Ectodermal cell (in vitro differentiated cells): ENCODE measurements around the gene HTRA3.

Experiments
- H3K27ac ChIP-seq: 2 replicates; pipeline ENCODE4 v1.7.0; 2013; ENCODE audit warnings: mild to moderate bottlenecking, low read depth, low read length; ENCODE audit not compliant: insufficient read depth, poor library complexity, severe bottlenecking
- H3K27me3 ChIP-seq: 2 replicates; pipeline ENCODE4 v1.7.0; 2013; ENCODE audit warnings: mild to moderate bottlenecking, low read length; ENCODE audit not compliant: insufficient read depth, control insufficient read depth, poor library complexity, severe bottlenecking
- H3K36me3 ChIP-seq: one replicate; pipeline ENCODE4 v1.7.0; 2013; ENCODE audit warnings: low read length; ENCODE audit not compliant: control insufficient read depth, insufficient read depth
- H3K4me1 ChIP-seq: one replicate; pipeline ENCODE4 v1.7.0; 2013; ENCODE audit warnings: low read length; ENCODE audit not compliant: control insufficient read depth, insufficient read depth
- H3K4me3 ChIP-seq: 2 replicates; pipeline ENCODE4 v1.7.0; 2013; ENCODE audit warnings: low read depth, low read length, control low read depth; ENCODE audit not compliant: insufficient read depth
- H3K9me3 ChIP-seq: 2 replicates; pipeline ENCODE4 v1.7.0; 2013; ENCODE audit warnings: mild to moderate bottlenecking, low read length, moderate library complexity; ENCODE audit not compliant: control insufficient read depth
- WGBS, 2 experiments: methylation state at CpG; one replicate each; pipeline ENCODE4 v1.1.7; 2013; ENCODE audit warnings: missing lambda C conversion rate in 2 of 2; 5-methylcytosine and 5-hydroxymethylcytosine counted together

The HTRA3 gene

DNA sequence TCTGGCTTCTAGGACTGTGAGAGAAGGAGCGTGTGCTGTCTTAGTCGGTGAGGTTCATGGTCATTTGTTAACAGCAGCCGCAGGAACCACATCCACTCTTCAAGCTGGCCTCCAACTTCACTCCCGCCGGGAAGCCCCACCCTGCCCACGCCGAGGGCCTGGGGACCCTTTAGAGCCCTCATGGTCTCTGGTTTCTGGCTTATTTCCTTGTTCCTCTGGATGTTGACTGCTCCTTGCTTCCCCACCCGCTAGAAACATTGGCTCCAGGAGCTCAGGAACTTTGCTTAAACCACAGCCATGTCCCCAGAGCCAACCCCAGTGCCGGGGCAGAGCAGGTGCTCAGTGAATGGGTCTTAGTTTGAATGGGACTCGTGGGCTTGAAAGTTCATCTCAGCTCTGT, 40.8 kb downstream of the HTRA3 start:
- WGBS, 2 experiments: 81 to 82% methylated on average over 10 of the region's 10 CpGs
- H3K27ac ChIP-seq: no peak overlapping the region

DNA sequence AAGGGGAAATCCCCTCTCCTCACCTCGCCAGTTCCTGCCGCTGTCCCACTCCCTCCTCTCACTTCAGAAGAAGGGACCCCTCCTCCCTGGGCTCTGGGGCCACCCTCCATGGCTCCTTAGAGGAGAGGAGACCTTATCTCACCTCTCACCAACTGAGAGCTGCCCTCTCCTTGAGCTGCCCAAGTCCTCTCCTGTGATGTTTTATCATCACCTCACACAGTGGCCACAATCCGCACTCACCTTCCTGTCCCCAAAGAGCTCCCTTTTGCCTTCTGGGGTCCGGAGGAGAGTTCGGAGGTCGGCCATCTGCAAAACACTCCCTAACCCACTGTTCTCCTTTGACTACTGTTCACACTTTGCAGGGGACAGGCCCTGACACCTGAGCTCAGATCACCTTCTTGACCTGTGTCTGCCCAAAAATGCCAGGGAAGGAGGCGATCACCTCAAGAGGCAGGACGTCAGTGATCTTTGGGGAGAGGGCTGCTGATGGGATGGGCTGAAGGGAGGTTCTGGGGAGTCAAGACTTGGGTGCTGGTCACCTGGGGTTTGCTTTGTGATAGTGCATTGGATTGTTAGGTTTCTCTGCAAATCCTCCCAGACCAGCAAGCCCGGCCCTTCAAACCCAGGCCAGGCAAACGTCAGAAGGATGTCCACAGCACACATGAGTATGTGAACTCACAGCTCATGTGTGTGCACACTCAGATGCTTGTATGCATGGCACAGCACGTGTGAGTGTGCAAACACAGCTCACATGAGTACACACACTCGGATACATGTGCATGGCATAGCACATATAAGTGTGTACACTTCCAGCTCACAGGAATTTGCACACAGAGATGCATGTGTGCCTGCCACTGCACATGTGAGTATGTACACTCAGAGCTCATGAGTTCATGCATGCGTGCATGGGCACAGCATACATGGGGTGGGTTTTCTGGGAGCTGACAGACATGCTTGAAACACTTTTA, 41.8 kb downstream of the HTRA3 start:
- WGBS, 2 experiments: 74 to 75% methylated on average over 13 of the region's 13 CpGs
- Histone ChIP-seq H3K27me3 (no peaks in the 10 kb centered on the region), H3K27ac (no peak overlapping the region), H3K4me3 (no peak overlapping the region), H3K36me3 (no peaks in the 10 kb centered on the region), H3K9me3 (no peaks in the 10 kb centered on the region), H3K4me1 (peaks cover 20% of the 10 kb centered on the region)

More for the DNA sequence above, 40.8 kb downstream of the HTRA3 start:
- Histone ChIP-seq H3K4me1 (peaks cover 13% of the 10 kb centered on the region), H3K4me3 (no peak overlapping the region), H3K27me3 (no peaks in the 10 kb centered on the region), H3K36me3 (no peaks in the 10 kb centered on the region), H3K9me3 (no peaks in the 10 kb centered on the region)

DNA sequence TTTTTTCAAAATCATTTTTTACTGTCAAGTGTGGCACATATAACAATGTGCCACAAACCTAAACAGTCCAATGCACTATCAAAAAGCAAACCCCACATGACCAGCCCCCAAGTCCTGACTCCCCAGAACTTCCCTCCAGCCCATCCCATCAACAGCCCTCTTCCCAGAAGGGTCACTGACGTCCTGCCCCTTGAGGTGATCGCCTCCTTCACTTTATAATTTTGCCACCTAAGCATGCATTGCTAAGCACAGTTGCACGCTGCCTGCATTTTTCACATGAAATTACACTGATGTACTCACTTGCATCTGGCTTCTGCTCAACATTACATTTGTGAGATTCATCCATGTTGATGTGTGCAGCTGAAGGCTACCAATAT, 42.5 kb downstream of the HTRA3 start:
- Histone ChIP-seq H3K27ac (no peak overlapping the region), H3K36me3 (no peaks in the 10 kb centered on the region), H3K9me3 (no peaks in the 10 kb centered on the region), H3K4me1 (peaks cover 19% of the 10 kb centered on the region), H3K4me3 (no peak overlapping the region), H3K27me3 (no peaks in the 10 kb centered on the region)
- 92 to 98% methylated on average over 3 of the region's 3 CpGs for WGBS, 2 experiments

DNA sequence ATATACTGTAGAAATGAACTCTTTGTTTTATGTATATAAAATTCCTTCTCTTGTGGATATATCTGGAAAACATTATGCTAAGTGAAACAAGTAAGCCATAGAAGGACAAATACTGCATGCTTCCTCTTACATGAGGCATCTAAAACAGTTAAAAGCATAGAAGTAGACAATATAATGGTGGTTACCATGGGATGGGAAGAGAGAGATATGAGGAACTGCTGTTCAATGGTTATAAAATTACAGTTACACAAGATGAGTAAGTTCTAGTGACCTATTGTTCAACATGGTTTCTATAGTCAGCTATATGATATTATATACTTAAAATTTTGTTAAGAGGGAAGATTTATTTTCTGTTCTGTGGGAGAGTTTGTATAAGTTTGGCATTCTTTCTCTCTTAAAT, 43.4 kb downstream of the HTRA3 start:
- no peaks in the 10 kb centered on the region for H3K9me3 ChIP-seq
- H3K36me3 ChIP-seq: no peaks in the 10 kb centered on the region
- peaks cover 19% of the 10 kb centered on the region for H3K4me1 ChIP-seq
- no peaks in the 10 kb centered on the region for H3K27me3 ChIP-seq
- no peak overlapping the region for H3K27ac ChIP-seq
- H3K4me3 ChIP-seq: no peak overlapping the region

DNA sequence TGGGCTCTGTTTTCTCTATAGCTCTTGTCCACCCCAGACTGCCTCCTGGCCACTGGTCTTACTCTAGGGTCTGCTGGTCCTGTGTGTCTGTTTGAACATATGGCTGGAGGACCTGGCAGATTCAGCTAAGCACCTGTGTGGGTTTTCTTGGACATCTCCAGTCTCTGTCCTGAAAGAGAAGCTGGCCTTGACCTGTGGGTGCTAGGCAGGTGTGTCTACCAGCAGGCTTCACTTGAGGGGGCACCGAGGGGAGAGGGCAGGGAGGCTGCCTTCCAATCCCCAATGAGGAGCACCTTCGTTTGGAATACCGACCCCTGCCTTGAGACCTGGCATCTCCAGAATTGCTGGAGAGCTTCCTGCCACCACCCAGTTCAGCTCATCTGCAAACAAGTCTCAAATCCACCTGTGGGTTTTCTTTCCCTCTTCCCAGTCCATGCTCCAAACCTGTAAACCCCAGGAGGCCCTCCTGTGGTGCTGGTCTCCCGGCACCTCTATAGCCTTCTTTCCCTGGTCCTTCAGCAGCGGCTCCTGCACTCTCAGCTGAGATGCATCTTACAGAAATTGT, 45.2 kb downstream of the HTRA3 start:
- peaks cover 19% of the 10 kb centered on the region for H3K4me1 ChIP-seq
- no peak overlapping the region for H3K27ac ChIP-seq
- WGBS, 2 experiments: 82 to 87% methylated on average over 5 of the region's 5 CpGs

DNA sequence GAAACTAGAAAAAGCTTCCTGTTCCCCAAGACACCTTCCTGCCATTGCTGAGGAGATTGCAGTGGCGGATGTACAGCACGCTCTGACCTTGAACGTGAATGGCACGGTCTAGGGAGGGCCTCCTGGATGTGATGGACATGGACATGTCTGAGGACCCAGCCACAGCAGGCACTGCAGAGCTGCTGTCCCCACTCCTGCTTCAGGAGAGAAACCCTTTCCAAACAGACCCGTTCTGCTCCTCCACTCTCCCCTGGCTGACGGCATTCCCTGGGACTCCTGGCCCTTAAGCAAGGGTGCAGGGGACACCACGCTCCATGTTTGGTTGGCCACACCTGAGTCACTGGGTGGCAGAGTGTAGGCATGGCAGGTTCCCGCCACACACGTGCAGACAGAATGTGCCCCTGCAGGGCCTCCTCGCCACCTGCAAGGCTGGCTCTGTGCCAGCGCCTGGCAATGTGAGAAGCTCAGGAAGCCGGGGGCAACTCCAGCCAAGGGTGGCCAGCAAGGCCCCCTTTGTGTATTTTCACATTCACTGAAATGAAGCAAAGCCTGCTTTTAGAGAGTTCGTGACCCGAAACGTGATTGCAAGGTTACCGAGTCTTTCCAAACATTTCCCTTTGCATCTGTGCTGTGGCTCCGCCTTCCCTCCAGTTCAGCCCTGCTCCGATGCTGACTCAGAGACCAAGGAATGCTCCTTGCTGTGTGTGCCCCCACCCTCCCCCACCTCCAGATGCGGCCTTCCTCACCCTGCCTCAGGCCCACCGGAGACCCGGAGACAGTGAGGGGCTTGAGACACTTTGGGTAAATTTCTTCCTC, 46.1 kb downstream of the HTRA3 start:
- peak overlapping the region; percentile 77 for H3K27ac ChIP-seq
- H3K27me3 ChIP-seq: no peaks in the 10 kb centered on the region
- no peak overlapping the region for H3K4me3 ChIP-seq
- H3K36me3 ChIP-seq: no peaks in the 10 kb centered on the region
- peaks cover 19% of the 10 kb centered on the region for H3K4me1 ChIP-seq
- 45 to 46% methylated on average over 20 to 21 of the region's 21 CpGs for WGBS, 2 experiments
- no peaks in the 10 kb centered on the region for H3K9me3 ChIP-seq

More for the DNA sequence above, 45.2 kb downstream of the HTRA3 start:
- no peaks in the 10 kb centered on the region for H3K27me3 ChIP-seq
- H3K9me3 ChIP-seq: no peaks in the 10 kb centered on the region
- no peak overlapping the region for H3K4me3 ChIP-seq
- no peaks in the 10 kb centered on the region for H3K36me3 ChIP-seq

DNA sequence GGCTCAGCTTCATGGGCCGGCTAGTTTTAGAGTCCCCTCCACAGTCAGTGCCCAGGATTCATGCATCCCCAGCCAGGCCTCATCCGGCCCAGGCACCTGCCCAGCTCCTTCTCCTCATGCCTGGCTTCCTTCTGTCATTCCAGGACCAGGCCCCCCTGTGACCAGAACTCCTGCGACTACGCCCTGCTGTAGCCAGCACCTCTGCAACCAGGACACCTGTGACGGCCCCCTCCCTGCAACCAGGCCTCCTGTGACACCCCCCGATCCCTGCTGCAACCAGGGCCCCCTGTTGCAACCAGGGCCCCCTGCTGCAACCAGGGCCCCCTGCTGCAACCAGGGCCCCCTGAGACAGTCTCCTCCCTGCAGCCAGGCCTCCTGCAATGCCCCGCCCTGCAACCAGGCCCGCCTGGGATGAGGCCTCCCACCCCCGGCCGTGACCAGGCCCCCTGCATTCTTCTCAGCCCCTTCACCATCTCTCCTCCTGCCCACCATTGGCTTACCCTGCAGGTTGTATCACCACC, 46.8 kb downstream of the HTRA3 start:
- H3K36me3 ChIP-seq: no peaks in the 10 kb centered on the region
- H3K27ac ChIP-seq: peak overlapping the region; percentile 63
- H3K4me1 ChIP-seq: peaks cover 19% of the 10 kb centered on the region
- no peaks in the 10 kb centered on the region for H3K9me3 ChIP-seq
- no peak overlapping the region for H3K4me3 ChIP-seq
- 55 to 56% methylated on average over 10 of the region's 10 CpGs for WGBS, 2 experiments
- H3K27me3 ChIP-seq: no peaks in the 10 kb centered on the region

DNA sequence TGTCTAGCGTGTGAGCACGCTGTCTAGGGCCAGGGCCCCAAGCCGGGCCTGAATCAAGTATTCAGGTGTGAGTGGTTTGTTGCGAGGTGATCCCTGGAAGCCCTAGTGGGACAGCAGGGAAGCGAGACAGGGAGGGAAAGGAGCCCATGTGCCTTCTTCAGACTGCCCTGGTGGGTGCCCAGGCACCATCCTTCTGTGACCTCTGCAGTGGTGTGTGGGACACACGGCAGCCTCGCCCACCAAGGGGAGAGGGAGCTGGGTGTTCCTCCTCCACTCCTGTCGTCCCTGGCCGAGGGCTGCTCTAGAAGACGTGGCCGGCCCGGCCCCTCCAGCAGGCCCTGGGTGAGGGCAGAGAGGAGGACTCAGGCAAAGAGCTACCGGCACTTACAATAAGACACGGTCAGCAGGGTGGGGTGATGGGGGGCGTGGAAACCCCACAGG, 47.4 kb downstream of the HTRA3 start:
- Histone ChIP-seq H3K27me3 (no peaks in the 10 kb centered on the region), H3K36me3 (no peaks in the 10 kb centered on the region), H3K9me3 (no peaks in the 10 kb centered on the region), H3K27ac (no peak overlapping the region), H3K4me3 (no peak overlapping the region), H3K4me1 (peaks cover 19% of the 10 kb centered on the region)
- WGBS, 2 experiments: 91 to 95% methylated on average over 15 of the region's 15 CpGs

DNA sequence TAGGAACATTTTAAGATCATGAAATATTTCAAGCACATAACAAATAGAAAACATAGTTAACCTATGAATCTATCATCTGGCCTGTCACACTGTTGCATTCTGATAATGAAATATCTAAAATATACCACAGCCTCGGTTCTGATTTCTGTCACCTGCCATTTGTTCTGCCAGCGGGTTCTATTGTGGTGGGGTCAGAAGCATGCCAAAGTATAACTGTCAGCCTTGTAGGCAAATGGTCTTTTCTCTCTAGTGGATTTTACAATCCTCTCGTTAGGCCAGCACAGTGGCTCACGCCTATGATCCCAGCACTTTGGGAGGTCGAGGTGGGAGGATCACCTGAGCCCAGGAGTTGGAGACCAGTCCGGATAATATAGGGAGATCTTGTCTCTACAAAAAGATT, 47.9 kb downstream of the HTRA3 start:
- Histone ChIP-seq H3K27ac (no peak overlapping the region), H3K27me3 (no peaks in the 10 kb centered on the region), H3K4me3 (no peak overlapping the region), H3K36me3 (no peaks in the 10 kb centered on the region), H3K9me3 (no peaks in the 10 kb centered on the region), H3K4me1 (peaks cover 19% of the 10 kb centered on the region)
- WGBS, 2 experiments: 89 to 94% methylated on average over 6 of the region's 6 CpGs

DNA sequence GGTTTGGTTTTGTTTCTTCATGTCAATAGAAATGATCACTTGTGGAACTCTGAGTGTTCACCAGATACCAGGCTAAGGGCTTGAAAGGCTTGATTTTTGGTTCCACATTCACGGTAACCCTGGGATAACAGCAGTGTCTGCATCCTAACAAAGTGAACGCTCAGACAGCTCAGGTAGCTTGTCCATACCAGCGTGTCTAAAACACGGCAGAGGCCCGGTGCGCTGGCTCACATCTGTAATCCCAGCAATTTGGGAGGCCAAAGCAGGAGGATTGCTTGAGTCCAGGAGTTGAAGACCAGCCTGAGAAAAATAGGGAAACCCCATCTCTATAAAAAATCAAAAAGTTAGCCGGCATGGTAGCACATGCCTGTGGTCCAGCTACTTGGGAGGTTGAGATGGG, 49.0 kb downstream of the HTRA3 start:
- Histone ChIP-seq H3K27ac (no peak overlapping the region), H3K27me3 (no peaks in the 10 kb centered on the region), H3K9me3 (no peaks in the 10 kb centered on the region), H3K4me1 (peaks cover 19% of the 10 kb centered on the region), H3K4me3 (no peak overlapping the region), H3K36me3 (no peaks in the 10 kb centered on the region)
- WGBS, 2 experiments: 94 to 95% methylated on average over 7 of the region's 7 CpGs
